Measurements from ENCODE around the gene MORN1.
"Not testable (repeated sequence)": the region's sequence is repeated elsewhere in the genome, so short reads cannot be mapped to it uniquely, and the experiment has no call there.

The MORN1 gene

DNA sequence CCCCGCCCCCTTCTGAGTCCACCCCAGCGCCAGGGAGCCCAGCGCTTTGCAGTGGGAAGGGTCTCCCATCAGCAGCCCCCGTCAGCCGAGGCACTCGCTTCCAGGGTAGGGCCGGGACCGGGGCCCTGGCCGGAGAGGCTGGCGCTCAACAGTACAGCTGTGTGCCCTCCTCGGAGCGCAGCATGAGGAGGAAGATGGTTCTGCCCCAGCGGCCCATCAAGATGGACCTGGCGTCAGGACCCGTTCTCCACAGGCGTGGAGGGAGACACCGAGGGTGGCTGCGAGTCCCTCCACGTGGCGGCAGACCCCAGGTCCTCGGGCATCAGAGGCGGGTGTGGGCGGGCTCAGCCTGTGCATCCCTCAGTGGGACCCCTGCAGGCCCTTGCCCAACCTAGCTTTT, 54.3 kb downstream of the MORN1 start:
- DNase-seq (ENCODE audit: low spot score): no peak

DNA sequence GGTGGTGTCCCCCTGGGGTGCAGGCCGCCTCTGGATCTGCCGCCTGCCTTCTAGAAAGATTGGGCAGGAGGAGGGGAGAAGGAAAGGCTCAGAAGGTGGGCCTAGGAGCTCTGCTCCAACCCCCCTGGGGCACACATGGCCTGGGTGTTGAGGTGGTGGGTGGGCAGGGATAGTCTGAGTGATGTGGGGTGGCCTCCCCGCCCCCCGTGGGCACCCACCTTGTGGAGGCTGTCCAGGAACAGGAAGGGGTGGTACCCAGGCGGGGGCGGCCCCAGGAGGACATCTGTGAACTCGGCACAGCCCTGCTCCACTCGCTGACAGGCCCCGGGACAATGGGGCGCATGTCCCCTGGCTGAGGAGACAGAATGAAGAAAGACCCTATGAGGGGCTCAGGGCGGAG, 54.9 kb downstream of the MORN1 start:
- no peak for DNase-seq (ENCODE audit: low spot score)

DNA sequence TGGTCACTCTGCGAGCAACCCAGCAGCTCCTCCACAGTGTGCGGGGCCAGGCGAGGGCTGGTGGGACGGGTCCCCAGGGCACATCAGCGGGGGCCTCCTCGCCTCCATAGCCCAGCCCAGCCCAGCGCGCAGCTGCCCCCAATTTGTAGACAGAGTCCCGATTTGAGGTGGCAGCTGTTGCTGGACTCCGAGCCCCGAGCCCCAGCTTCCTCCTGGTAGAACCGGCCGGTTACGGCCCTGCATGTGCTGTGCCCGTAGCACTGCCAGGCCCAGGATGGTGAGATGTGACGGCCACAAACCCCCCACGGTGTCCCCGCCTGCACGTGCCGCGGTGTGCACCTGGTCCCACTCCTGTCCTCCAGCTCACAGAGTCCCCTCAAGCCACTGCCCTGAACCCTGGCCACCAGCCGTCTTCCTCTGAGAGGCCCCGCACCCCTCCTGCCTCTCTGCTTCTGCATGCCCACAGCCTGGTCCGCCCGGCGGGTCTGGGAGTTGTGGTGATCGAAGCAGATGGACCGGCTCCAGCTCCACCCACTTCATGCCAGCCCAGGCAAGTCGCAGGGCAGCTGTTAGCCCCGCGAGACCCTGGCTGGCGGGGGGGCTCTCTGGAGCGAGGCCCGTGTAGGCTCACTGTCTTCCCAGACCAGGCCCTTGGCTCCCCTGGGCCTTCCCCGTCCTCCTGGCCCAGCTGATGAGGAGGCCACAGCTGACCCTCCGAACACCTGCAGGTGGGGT, 55.5 kb downstream of the MORN1 start:
- DNase-seq (ENCODE audit: low spot score): no peak

DNA sequence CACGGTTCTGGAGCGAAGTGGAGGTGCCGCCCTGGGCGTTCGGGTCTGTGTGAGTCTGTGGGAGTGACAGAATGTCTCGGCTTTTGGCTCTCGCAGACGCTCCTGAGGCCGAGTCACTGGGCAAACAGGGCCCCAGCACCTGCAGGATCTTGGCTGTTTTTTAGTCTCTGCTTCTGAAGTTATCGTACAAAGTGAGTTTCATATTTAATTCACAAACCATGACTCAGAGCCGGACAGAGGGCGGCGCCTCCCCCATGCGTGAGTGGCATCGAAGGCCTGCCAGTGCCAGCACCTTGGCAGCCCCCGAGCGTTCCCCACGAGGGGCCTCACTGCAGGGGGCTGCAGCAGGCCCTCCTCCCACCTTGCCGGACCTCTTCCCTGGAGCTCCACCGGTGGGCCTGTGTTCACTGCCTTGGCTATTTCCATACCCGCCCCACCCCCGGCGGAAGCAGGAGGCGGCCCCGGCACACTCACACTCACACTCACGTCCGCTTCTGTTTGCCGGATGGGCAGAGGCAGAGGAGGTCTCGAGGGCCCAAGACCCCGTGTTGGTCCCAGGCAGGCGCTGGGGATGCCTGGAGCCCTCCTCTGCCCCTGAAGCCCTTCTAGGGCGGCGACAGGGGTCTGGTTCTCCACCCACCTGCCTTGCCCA, 56.3 kb downstream of the MORN1 start:
- DNase-seq (ENCODE audit: low spot score): no peak

GRCh38 chr1:2334366-2334765, 57.0 kb downstream of the MORN1 start:
- no peak for DNase-seq (ENCODE audit: low spot score)

DNA sequence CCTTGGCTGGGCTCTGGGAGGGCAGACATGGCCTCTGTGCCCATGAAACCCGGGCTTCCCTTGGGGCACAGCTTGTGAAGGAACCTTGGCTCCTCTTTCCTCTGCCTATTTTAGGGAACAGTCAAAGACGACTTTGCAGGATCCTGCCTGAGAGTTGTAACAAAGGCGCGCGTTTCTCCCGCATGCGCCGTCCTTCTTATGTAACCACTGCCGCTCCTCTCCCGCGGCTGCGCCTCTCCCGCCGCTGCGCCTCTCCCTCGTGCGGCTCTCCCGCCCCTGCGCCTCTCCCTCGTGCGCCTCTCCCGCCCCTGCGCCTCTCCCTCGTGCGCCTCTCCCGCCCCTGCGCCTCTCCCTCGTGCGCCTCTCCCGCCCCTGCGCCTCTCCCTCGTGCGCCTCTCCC, 59.8 kb downstream of the MORN1 start:
- not testable (repeated sequence) for DNase-seq (ENCODE audit: low spot score)

DNA sequence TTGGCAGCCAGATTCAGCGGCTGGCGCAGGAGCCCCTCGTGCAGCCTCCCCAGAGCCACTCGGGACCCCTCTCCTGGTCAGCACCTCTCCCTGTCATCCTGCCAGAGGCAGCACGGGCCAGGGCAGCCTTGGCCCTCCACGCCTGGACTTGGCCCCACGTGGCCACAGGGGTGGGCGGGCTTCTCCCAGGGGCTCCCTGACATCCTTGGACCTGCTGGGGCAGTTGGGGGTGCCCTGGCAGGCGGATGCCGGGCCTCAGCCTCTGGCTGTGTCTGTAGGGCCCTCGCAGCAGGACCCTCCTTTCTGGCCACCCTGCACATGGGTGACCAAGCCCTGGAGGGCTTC, 60.2 kb downstream of the MORN1 start:
- DNase-seq (ENCODE audit: low spot score): no peak

DNA sequence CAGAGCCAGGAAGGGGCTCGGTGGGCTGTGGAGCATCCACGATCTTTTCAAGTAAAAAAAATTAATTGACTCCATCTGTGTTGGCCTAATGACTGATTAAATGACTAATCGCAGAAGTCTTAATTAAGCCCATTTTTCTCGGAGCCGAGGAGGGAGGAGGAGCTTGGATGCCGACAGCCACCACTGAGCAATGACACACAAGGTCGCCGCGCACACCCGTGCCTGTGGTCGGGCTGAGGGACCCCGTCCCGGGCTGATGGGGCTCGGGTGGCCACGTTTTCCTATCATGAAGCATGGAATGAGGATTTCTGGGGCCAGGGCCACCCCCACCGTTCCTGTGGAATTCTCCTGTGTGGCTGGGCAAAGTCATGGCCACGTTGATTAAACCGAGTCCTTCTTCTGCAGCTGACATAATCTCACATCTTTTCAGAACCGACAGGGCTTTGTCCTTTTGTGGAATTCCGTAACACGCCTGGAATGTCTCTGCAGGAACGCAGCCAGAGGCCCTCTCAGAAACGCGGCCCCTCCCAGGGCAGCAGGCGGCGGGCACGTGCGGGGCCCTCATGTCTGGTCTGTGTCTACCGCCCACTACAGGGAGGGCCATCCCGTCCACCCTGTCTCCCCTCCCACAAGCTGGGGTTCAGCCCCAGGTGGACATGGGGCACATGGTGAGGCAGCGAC, 60.7 kb downstream of the MORN1 start:
- no peak for DNase-seq (ENCODE audit: low spot score)

DNA sequence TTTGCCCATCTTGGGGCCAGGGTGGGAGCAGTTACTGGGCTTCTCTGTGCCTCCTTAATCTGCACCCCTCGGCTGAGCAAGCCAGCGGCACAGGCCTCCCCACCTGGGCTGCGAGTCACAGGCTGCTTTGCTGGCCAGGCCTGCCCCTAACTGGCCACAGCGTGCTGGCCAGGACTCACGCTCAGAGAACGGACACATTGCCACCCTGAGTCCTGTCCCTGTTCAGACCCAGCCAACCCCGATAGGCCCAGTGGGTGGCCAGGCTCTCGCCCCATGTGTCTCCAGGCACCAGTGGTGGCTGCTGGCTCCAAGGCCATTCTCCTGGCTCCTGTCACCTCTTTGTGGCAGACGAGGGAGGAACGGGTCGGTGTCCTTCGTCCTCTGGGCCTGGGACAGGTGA, 61.3 kb downstream of the MORN1 start:
- no peak for DNase-seq (ENCODE audit: low spot score)

GRCh38 chr1:2328676-2329455, 62.5 kb downstream of the MORN1 start:
- no peak for DNase-seq (ENCODE audit: low spot score)

DNA sequence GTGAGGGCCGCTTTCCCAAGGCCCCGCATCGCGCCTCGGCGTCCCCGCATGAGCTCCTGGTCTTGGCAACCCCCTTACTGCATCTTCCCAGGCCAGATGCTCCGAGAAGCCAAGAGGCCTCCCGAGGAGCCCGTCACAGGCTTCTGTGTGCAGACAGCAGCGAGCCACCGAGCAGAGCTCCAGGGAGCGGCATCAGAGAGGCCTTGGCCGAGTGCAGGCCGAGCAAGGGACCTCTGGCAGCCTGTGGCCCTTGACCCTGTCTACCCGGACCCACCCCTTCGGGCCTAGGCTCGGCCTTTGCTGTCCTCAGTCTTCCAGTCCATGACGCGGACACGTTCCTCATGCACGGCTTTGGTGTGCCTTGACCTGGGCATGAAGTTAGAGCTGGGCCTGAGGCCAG, 63.5 kb downstream of the MORN1 start:
- DNase-seq (ENCODE audit: low spot score): no peak

GRCh38 chr1:2327162-2327561, 64.2 kb downstream of the MORN1 start:
- DNase-seq (ENCODE audit: low spot score): not testable (repeated sequence)

- no peak for DNase-seq (ENCODE audit: low spot score)
Observed at GRCh38 chr1:2326524-2326923, 64.8 kb downstream of the MORN1 start.

GRCh38 chr1:2324553-2325366, 66.6 kb downstream of the MORN1 start:
- no peak for DNase-seq (ENCODE audit: low spot score)

- no peak for DNase-seq (ENCODE audit: low spot score)
Observed at GRCh38 chr1:2323451-2323974, 67.8 kb downstream of the MORN1 start.

GRCh38 chr1:2322581-2323211, 68.7 kb downstream of the MORN1 start:
- no peak for DNase-seq (ENCODE audit: low spot score)

DNA sequence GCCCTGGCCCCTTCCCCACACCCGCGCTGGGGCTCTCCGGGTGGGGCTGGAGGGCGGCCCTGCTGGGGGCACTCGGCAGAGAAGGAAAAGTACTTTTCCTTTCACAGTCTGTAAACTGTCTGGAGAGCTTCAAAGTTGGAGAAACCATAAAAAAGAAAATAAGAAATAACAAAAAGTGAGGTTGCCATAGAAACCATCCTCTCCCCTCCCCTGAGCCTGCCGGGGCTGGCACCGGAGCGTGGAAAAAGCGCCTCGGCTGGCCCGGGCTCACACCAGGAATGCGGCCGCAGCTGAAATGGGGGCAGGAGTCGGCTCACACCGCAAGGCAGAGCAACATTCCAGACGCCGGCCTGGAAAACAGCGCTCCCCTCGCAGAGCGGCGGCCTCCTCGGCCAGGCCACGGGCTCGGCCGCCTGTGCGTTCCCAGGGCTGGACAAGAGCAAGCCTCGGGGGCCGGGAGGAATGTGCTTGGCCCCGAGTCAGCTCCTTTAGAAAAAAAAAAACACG, 69.2 kb downstream of the MORN1 start:
- DNase-seq (ENCODE audit: low spot score): no peak

GRCh38 chr1:2320760-2321667, 70.3 kb downstream of the MORN1 start:
- DNase-seq (ENCODE audit: low spot score): no peak

DNA sequence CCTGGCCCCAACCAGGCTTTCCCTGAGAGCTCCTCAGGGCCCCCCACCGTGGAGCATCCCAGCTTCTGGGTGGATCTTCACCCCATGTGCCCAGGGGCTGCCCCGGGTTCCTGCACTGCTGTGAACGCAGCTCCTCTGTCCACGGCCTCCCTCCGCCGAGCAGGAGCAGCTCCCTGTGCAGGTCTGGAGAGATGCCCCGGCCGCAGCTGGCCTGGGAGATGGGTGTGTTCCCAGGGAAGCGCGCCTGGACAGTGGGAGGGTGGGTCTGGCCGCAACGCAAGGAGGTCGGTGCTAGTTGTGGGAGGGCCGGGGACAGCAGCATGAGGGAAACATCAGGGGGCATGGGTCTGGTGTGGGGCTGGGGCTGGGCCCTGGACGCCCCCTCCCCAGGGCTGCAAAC, 71.3 kb downstream of the MORN1 start:
- DNase-seq (ENCODE audit: low spot score): no peak

- DNase-seq (ENCODE audit: low spot score): no peak
Observed at GRCh38 chr1:2319291-2319690, 72.1 kb downstream of the MORN1 start.

All from kidney capillary endothelial cell (primary cell).